KBM-7 (cell line): ENCODE data around the gene FKBP10.
"Not testable (repeated sequence)": the region's sequence is repeated elsewhere in the genome, so short reads cannot be mapped to it uniquely, and the experiment has no call there.

Source experiments
- DNase-seq: peaks from one replicate; pipeline ENCODE4 v3.0.0-alpha.2; 2015
- in situ Hi-C: fragments of 300-500 bp; cut with MboI; formaldehyde crosslinking; loops from 2 replicates; pipeline ENCODE4 v1.14.3; 2020; ENCODE audit warnings: low sequenced_read_pairs, low pct_unique_long_range_greater_than_20kb, mixed read lengths

The FKBP10 gene

DNA sequence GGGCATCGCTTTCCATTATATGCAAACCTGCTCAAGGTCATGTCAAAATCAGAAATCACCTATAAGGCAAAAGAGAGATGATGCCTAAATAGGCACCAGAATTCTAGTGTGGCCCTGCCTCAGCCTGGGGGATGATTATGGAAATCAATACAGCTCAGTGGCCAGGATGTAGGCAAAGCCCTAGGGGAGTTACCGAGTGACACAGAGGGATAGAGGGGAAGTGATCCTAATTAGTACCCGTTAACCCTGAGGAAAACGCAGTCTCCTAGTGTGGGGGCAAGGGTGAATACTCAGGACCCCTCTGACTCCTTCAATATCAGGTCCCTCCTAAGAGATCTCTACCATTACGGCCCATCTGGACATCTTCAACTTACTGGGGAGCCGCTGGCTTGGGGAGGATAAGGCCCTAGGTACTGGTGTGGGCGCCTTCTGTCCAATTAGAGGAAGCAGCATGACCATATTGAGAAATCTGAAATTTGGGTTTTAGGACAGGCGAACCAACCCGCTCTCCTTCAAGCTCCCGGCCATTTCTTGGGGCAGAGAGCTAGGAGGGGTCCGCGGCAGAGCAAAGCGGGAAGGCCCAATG, 22.5 kb downstream of the FKBP10 start:
- peak; percentile 32 for DNase-seq

DNA sequence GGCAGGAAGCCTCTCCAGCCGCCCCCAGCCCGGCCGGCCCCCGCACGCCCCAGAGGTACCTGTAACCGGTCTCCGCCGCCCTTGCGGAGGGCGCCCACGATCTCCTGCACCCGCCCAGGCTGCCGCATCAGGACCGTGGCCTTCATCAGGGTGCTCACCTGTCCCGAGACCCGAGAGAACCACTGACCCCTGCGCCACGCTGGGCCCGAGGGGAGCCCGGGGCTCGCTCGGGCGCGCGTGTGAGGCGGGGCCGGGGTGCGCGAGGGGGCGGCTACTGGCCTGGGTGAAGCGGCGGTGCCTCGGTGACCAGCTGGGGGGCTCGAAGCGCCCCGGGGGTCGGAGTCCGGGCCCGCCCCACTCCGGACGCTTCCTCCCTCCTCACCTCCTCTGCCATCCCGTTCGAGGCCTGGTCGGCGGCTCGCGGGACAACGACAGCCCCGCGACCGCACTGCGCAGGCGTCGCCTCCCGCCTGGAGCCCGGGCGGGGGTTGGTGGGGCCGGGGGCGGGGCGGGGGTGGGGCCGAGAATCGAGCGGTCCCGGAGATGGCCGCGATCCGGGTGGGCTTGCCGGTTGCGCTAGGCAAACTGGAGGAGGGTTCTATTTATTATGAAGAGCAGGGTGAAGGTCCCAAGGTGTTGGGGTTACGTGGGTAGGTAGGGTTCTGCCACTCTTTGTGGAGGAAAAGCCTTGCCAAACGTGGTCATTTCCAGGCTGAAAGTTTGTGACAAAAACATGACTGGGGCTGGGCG, 23.2 kb downstream of the FKBP10 start, which contains the start of gene NT5C3B:
NT5C3B (minus strand) TSS at position 433 of the 750 bp plus-strand sequence; CDS start at position 394, 39 bp downstream.
- in situ Hi-C loops: no loop called here
- DNase-seq: peak; percentile 51

More for the DNA sequence above, 22.5 kb downstream of the FKBP10 start:
- in situ Hi-C loops: no loop called here

DNA sequence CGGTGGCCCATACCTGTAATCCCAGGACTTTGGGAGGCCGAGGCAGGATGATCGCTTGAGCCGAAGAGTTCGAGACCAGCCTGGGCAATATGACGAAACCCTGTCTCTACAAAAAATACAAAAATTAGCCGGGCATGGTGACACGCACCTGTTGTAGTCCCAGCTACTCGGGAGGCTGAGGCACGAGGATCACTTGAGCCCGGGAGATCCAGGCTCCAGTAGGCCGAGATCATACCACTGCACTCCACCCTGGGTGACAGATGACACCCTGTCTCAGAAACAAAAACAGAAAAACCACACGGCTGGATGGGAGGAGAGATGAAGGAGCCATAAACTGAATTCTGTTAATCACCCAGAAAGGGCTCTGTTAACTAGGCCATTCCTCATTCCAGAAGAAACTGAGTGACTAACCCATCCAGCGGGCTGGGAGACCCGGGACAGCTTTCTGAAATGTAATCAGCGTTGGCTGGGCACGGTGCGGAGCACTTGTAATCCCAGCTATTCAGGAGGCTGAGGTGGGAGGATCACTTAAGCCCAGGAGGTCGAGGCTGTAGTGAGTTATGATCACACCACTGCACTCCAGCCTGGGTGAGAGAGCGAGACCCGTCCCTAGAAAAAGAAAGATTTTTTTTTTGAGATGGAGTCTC, 23.9 kb downstream of the FKBP10 start:
- DNase-seq: no peak
- in situ Hi-C loops: no loop called here

DNA sequence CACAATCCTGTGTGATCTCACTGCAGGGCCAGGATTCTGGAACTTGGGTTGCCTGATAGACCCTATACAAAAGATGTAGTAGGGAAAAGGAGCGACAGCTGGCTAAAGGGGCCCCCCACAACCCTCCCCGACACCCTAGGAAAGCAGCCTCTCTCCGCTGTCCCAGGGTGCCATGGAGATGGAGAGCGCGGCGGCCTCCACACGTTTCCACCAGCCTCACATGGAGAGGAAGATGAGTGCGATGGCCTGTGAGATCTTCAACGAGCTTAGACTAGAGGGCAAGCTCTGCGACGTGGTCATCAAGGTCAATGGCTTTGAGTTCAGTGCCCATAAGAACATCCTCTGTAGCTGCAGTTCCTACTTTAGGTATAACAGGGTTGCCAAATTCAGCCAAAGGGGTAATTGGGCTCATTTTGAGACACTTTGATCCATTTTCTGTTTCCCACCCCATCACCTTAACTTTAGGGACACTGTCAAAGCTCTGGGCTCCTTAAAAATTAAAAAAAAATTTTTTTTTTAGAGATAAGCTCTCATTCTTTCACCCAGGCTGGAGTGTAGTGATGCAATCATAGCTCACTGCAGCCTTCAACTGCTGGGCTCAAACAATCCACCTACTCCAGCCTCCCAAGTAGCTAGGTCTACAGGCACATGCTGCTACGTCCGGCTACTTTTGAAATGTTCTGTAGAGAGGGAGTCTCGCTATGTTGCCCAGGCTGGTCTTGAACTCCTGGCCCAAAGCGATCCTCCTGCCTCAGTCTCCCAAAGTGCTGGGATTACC, 25.1 kb downstream of the FKBP10 start, which contains the start of gene KLHL10:
KLHL10 (plus strand) TSS at position 65 of the 778 bp plus-strand sequence; CDS start at position 173, 108 bp downstream.
- DNase-seq: no peak
- in situ Hi-C loops: no loop called here

DNA sequence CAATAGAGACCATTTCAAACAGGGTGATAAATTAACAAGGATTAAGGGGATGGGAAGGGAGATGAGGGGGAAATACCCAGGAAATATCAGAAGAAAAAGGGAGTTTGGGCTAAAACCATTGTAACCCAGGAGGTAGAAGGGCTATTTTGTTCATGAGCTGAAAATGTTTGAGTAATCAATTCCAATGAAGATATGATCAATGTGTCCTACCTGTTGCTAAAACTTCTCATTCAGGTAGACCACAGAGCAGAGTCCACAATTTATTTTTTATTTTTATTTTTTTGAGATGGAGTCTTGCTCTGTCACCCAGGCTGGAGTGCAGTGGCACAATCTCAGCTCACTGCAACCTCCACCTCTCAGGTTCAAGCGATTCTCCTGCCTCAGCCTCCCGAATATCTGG, 26.6 kb downstream of the FKBP10 start:
- DNase-seq, in situ Hi-C loops: not testable (repeated sequence)

DNA sequence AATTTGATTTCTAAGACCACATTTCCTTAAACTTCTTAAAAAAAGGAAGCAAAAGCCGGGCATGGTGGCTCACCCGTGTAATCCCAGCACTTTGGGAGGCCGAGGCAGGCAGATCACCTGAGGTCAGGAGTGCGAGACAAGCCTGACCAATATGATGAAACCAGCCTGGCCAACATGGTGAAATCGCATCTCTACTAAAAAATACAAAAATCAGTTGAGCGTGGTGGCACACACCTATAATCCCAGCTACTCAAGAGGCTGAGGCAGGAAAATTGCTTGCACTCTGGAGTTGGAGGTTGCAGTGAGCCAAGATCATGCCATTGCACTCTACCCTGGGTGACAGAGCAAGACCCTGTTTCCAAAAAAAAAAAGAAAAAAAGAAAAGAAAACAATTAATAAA, 28.0 kb downstream of the FKBP10 start:
- in situ Hi-C loops, DNase-seq: not testable (repeated sequence)

DNA sequence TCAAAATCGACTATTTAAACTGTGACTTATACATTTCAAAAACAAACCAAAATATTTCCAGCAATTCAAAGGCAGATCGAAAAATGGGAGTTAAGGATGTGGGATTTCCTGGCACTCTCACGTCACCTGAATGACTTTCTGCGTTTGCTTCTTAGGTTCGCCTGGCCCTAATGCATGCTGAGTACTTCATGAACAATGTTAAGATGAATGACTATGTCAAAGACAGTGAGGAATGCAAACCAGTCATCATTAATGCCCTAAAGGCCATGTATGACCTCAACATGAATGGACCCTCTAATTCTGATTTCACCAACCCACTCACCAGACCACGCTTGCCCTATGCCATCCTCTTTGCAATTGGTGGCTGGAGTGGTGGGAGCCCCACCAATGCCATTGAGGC, 32.2 kb downstream of the FKBP10 start:
- DNase-seq: no peak
- in situ Hi-C loops: no loop called here

DNA sequence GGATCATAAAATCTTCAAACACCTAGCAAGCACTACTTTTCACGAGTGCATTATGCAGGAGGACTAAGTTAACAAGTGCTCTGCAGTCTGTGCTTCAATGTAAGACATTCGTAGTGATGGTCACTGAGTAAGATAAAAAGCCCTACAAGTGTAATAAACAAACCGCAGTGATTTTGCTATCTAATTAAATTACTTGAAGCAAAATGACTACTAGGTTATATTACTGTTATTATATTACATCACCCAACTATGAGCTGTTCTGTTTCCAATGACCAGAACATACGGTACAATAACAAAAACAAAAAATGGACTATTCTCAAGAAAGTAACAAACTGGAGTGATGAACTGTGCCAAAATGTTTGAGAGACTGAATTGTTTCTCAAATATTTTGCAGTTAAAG, 36.0 kb downstream of the FKBP10 start:
- in situ Hi-C loops: no loop called here
- DNase-seq: no peak

DNA sequence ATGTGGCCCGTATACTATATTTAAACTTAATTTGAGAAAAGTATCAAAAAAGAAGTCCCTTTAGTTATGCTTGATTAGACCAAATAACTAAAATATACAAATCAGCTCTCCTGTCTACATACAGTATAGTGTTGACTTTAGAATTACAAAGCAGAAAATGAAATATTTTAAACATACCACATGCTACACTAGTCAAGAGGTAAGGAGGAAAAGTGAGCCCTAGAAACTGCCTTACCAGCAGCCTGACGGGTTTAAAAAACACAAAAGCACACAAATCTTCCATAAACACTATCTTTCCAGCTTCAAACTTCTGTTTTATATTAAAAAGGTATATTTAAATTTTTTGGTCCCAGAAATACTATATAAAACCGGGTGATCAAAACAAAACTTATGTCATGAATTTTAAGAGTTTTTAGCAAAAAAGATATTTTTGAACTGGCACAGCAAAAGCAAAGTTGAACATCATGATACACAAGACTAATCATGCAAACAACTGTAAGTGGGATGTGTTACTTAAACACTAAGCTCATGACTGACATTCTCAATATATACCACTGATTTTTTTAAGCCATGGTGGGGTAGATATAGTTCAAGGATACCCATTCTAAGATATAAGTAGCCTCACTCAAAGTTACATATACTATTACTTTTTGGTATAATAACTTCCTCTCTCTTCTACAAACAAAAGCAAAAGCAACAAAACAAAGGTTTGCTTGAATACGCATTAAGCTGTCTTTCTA, 36.6 kb downstream of the FKBP10 start:
- no peak for DNase-seq
- in situ Hi-C loops: no loop called here

DNA sequence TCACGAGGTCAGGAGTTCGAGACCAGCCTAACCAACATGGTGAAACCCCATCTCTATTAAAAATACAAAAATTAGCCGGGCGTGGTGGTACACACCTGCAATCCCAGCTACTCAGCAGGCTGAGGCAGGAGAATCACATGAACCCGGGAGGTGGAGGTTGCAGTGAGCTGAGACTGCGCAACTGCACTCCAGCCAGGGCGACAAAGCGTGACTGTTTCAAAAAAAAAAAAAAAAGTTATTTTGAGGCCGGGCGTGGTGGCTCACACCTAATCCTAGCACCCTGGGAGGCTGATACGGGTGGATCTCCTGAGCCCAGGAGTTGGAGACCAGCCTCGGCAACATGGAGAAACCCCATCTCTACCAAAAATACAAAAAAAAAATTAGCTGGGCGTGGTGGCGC, 38.6 kb downstream of the FKBP10 start:
- DNase-seq, in situ Hi-C loops: not testable (repeated sequence)

DNA sequence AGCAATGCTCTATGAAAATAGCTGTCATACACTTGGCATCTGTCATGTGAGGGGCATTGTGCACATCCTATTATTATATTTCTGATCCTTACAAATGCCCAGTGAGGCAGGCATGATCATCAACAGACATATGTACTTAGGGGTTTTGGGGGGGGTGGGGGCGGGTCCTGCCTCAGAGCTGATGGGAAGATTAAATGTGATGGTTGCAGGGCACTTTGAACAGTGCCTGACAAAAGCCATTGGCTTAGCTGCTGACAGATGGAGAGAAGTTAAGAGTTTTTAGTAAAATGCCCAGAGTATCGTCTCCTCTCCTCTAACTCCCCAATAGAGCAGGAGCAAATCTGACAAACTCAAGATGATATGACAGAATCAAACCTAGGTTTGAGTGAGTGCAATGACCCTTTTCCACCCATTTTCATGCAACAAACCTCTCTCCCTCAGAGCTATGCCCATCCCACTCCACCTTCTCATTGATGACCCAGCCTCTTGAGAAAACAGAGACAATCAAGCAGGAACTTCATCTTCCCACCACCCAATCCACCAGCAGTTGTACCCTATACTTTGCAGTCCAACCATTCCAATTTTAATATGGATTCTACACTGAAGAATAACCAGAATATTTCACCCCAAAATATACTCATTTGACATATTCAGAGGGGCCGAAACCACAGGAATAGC, 47.6 kb downstream of the FKBP10 start:
- DNase-seq: no peak

DNA sequence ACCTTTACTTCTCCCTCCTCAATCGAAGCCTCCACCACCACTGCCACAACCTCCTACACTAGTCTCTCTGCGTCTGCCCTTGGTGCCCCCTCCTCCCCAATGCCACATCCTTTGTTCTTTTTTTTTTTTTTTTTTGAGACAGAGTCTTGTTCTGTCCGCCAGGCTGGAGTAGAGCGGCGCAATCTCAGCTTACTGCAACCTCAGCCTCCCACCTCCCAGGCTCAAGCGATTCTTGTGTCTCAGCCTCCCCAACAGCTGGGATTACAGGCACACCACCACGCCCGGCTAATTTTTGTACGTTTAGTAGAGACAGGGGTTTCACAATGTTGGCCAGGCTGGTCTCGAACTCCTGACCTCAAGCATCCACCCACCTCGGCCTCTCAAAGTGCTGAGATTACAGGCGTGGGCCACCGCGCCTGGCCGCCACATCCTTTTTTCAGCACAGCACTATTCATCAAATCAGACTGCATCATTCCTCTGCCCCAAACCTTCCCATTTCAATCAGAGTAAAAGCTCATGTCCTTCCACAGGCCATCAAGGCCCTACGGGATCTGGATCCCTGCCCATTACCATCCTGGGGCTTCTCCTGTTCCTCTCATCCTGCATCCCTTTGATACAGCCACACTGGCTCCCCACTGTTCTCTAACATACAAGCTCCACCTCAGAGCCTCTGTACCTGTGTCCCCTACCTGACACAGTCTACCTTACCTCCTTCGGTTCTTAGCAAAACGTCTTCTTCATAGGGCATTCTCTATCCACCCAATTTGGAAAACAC, 50.5 kb downstream of the FKBP10 start:
- in situ Hi-C loops: no loop called here
- no peak for DNase-seq

More for the DNA sequence above, 47.6 kb downstream of the FKBP10 start:
- in situ Hi-C loops: no loop called here

DNA sequence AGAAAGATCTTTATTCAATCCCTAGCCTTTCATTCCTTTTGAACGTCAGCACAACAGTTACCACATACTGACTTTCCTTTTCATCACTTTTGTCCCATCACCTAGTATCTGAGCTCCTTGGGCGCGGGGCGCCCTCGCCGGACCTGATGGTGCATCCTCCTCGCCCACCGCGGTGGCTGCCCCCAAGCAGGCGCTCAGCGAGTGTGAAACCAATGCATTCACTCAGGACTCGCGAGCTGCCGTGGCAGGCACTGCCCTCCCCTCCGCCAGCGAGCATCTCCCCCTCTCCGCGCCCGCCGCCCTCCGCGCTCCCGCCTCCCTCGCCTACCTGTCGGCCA, 51.7 kb downstream of the FKBP10 start:
- in situ Hi-C loops: no loop called here
- no peak for DNase-seq

DNA sequence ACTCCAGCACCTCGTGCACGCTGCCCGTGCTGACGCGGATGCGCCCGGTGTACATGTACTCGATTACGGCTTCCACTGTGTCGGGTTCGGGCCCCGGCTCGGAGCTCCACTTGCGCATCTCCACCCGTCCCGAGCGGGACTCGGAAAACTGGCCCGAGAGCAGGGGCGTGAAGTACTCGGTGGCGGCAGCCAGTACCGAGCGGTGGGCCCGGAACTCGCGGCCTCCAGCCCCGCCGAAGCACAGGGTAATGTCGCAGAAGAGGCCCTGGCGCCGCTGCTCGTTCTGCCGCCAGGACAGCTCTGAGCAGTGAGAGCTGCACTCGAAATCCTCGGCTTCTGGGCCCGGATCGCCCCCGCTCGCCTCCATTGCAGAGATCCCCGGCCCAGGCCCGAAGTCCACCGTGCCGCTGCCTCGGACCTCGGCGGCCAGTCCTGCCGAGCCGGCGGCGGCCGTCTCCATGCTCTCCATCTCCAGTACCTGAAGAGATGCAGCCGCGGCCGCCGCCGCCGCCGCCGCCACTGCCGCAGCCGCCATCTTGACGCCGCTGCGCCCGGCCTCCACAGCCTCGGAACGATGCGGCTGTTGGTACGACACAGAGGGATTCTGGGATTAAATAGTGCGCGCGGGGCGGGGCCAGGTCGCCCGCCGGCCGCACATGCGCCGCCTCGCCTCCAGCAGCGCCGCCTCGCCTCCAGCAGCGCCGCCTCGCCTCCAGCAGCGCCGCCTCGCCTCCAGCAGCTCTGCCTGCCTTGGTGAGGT, 52.2 kb downstream of the FKBP10 start, which contains the start of gene KLHL11:
KLHL11 (minus strand) TSS at position 588 of the 760 bp plus-strand sequence; CDS start at position 535, 53 bp downstream.
- peak; percentile 93 for DNase-seq
- in situ Hi-C loops: no loop called here

DNA sequence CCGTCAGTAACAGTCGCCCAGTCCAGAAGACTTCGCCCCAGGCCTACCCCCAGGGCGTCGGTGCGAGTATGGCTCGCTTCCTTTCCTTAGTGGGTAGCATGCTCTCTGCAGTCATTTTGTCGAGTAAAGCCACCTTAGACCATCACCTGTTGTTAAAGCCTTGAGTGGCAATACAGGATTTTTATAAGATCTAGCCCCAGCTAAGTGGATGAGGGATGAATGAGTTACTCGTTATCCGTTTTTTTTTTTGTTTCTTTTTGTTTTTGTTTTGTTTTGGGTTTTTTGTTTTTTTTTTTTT, 52.7 kb downstream of the FKBP10 start:
- in situ Hi-C loops: no loop called here
- DNase-seq: no peak

DNA sequence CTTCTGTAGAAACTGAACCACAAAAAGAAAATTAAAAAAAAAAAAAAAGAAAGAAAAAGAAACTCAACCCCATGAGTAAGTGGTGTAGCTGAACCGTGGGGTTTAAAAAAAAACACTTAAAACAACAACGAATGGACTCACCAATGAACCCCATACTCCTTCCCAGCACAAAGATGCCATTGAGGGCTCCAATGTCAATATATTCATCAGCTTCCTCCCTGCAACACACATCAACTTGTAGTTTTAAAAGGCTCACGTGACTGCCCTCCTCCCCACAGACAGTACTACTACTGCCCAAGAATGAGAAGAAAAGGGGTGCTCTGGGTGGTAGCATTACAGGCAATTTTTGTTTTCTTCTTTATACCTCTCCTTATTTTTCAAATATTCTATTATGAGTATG, 55.8 kb downstream of the FKBP10 start:
- no peak for DNase-seq
- in situ Hi-C loops: no loop called here

DNA sequence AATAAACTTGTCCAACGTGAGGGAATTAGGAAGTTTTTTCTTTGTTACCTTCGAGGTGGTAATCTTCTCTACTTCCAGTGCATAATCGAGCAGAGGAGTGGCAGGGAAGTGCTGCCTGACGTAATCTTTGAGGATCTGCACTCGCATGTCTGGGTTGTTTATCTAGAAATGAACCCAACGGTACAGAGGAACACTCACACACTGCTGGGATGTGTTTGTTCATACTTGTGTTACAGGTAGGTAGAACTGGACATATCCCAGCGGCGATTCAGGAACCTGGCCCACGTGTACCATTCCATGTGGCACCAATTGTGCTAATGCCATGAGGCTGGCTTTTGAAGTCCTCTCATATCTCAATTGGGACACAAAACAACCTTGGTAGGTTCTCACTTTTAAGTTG, 56.6 kb downstream of the FKBP10 start:
- in situ Hi-C loops: no loop called here
- DNase-seq: no peak
